Stomach (tissue), 9 donors: Measurements from ENCODE around the gene RABIF. TPM values are rescaled to one million over a fixed set of nuclear protein-coding genes. Genes with fewer than 3 reads are reported as not detected.

Source experiments
- DNase-seq, 2 donors: peaks; one replicate each; pipeline versions ENCODE4 v3.0.0 to v3.0.0-alpha.2; 2013 to 2019
- H3K27ac ChIP-seq, 5 donors: fragments of 200-600 bp in 4 of 5; sonication (generic) in 4 of 5; one replicate each; pipeline ENCODE4 v1.5.1; 2013 to 2019; ENCODE audit warnings: mild to moderate bottlenecking in 1 of 5, moderate library complexity in 1 of 5
- H3K27me3 ChIP-seq, 3 donors: fragments of 200-600 bp; sonication (generic); one replicate each; pipeline ENCODE4 v1.5.1; 2017 to 2019; ENCODE audit warnings: mixed run types in 1 of 3
- H3K36me3 ChIP-seq, 4 donors: fragments of 200-600 bp; sonication (generic); 1 replicate in 3 of 4; 2 replicates in 1 of 4; pipeline ENCODE4 v1.5.1; 2016 to 2019
- H3K4me1 ChIP-seq, 4 donors: fragments of 200-600 bp; sonication (generic); one replicate each; pipeline ENCODE4 v1.5.1; 2016 to 2019
- H3K4me3 ChIP-seq, 4 donors: fragments of 200-600 bp; sonication (generic) in 3 of 4; one replicate each; pipeline ENCODE4 v1.5.1; 2016 to 2019; ENCODE audit warnings: mild to moderate bottlenecking in 1 of 4
- H3K9me3 ChIP-seq, 4 donors: fragments of 200-600 bp; sonication (generic); one replicate each; pipeline ENCODE4 v1.5.1; 2016 to 2019
- EP300 ChIP-seq: sonication (generic); formaldehyde crosslinking; IDR thresholded peaks from one replicate; pipeline ENCODE4 v1.6.1; 2017; ENCODE audit warnings: antibody characterized with exemption
- POLR2A ChIP-seq, 4 donors: fragments of 450-650 bp; IDR thresholded peaks; one replicate each; pipeline ENCODE4 v1.6.1; 2016; ENCODE audit warnings: antibody characterized with exemption in 4 of 4, control low read depth in 2 of 4, mild to moderate bottlenecking in 1 of 4, moderate library complexity in 1 of 4
- POLR2AphosphoS5 ChIP-seq, 3 donors: sonication (generic); formaldehyde crosslinking; IDR thresholded peaks; one replicate each; pipeline ENCODE4 v1.6.1; 2016; ENCODE audit warnings: antibody characterized with exemption in 3 of 3
- WGBS, 5 donors: extraction: QIAGEN DNeasy Blood & Tissue Kit in 3 of 5; methylation state at CpG; one replicate each; pipeline versions ENCODE4 v1.1.5 to v1.1.7; 2013 to 2018; 5-methylcytosine and 5-hydroxymethylcytosine counted together
- intact Hi-C: fragments of 100-400 bp; cut with DNase I; formaldehyde crosslinking; loops from one replicate; pipeline ENCODE4 v1.15.1; 2023; ENCODE audit warnings: low total_unique reads
- polyA plus RNA-seq, 3 donors: library from polyadenylated mRNA; stranded (reverse); fragments of 200-250 nt; gene quantifications; one replicate each; pipeline ENCODE4 v1.2.3, GENCODE V29; 2013
- total RNA-seq, 5 donors: library from RNA; depleted of rRNA; stranded (reverse); fragments of >200 nt; gene quantifications; one replicate each; pipeline versions ENCODE4 v1.1.0 to v1.2.3, GENCODE V29; 2014 to 2016
- TF ChIP-seq, protein P1 (sequence below), 7 experiments: fragments of 450-650 bp in 4 of 7; fragments of 200-600 bp in 3 of 7; sonication (generic) in 3 of 7; IDR thresholded peaks; one replicate each; pipeline ENCODE4 v1.5.1; 2016 to 2019; ENCODE audit warnings: antibody characterized with exemption in 7 of 7, control low read depth in 2 of 7, mild to moderate bottlenecking in 1 of 7
- donor health status: healthy with polysubstance abuse.
- donor health status: Bipolar disorder and iron deficiency.
- donor health status: healthy.

RABIF gene
- total and polyA plus RNA-seq, 8 donors = 0.45 to 9.1 (median 5.0) TPM; not detected in 2

DNA sequence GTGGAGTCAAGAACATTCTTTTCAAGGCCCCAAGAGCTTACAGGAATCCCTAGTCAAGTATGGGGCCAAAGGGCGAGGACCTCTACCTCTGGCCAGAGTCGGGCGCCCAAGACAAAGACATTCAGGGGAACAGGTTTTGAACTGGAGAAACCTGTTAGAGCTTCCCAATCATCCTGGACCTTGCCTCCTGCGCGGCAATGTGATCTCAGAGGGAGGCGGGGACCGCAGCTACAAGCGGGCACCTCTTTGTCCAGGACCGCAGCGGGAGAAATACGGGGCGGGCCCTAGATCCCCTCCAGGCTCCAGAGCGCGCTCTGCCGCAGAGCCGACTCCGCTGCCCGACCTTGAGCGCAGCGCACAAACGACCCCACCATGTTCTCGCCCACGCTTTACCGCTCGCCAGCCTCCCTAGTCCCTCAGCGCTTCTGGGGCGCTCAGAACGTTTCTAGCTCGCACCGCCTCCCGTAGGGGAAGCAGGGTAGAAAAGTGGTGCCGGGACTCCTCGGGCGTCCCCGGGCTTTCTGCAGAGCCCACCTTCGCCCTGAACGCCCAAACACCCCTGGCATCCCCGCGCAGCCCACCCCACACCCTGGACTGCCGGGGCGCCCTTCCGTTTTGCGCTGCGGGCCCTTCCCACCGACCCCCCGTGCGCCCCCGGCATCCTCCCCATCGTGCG, 28.1 kb downstream of the RABIF start:
- TF ChIP-seq POLR2AphosphoS5 (IDR thresholded peaks at IDR 0.05) (peak in 1 of 3 donors; percentile 71), POLR2A (IDR thresholded peaks at IDR 0.05) (no peak)
- peaks cover 4 to 32% (median 22%) of the 10 kb centered on the region in 4 donors for H3K4me1 ChIP-seq

DNA sequence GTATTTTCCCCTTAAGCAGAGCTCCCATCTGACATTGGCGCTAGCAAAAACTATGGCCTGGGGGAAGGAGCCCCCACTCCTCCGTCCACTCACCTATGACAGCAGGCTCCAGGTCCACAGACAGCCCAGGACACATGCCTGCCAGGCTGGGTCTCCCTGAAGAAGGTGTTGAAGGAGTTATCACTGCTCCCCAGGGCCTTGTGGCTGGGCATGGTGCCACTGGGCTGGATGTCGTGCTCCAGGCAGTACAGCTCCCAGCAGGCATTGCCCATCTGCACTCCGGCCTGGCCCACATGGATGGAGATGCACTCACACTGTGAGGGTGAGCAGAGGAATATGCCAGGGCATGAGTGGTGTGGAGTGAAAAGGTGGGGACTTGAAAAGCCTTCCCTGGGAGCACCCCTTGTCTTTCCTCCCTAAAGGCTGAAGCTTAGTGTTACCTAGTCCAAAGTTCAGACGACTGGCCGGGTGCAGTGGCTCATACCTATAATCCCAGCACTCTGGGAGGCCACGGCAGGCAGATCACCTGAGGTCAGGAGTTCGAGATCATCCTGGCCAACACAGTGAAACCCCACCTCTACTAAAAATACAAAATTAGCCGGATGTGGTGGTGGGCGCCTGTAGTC, 30.0 kb downstream of the RABIF start:
- 81 to 92% (median 84%) methylated on average over 10 of the region's 10 CpGs for WGBS, 5 donors
- TF ChIP-seq POLR2A (IDR thresholded peaks at IDR 0.05) = no peak
- TF ChIP-seq, protein P1, sequence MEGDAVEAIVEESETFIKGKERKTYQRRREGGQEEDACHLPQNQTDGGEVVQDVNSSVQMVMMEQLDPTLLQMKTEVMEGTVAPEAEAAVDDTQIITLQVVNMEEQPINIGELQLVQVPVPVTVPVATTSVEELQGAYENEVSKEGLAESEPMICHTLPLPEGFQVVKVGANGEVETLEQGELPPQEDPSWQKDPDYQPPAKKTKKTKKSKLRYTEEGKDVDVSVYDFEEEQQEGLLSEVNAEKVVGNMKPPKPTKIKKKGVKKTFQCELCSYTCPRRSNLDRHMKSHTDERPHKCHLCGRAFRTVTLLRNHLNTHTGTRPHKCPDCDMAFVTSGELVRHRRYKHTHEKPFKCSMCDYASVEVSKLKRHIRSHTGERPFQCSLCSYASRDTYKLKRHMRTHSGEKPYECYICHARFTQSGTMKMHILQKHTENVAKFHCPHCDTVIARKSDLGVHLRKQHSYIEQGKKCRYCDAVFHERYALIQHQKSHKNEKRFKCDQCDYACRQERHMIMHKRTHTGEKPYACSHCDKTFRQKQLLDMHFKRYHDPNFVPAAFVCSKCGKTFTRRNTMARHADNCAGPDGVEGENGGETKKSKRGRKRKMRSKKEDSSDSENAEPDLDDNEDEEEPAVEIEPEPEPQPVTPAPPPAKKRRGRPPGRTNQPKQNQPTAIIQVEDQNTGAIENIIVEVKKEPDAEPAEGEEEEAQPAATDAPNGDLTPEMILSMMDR (IDR thresholded peaks at IDR 0.05) = no peak
- TF ChIP-seq EP300 = no peak
- TF ChIP-seq POLR2AphosphoS5 (IDR thresholded peaks at IDR 0.05) = no peak

More for the DNA sequence above, 28.1 kb downstream of the RABIF start:
- Histone ChIP-seq H3K9me3 (no peaks in the 10 kb centered on the region), H3K27me3 (no peaks in the 10 kb centered on the region), H3K4me3 (peak overlapping the region; percentile 70 to 94 (median 81)), H3K27ac (peak overlapping the region; percentile 44 to 82 (median 67)), H3K36me3 (no peaks in the 10 kb centered on the region)
- intact Hi-C loops = no loop called here
- DNase-seq = peak; percentile 77 to 93
- WGBS, 5 donors = 0 to 4% (median 2%) methylated on average over 16 to 50 of the region's 50 CpGs

DNA sequence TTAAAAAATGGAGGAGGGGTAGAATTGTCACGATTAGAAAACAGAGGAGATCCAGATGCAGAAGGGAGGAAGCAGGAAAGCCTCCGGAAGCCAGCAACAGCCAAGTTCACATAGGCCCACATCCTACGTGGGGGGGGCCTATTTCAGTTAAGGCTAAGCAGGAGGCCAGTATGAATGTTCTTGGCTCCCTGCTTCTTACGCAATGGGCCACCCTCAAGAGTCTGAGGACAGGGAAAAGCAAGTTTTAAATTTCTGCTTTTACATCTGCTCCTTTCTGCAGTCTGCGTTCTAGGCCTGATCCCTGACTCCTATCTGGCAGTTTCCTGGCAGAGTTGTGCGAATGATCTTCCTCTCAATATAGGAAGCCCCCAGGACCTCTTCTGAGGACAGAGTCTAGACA, 30.6 kb downstream of the RABIF start:
- Histone ChIP-seq H3K36me3 (no peaks in the 10 kb centered on the region), H3K4me3 (no peak overlapping the region), H3K4me1 (peaks cover 4 to 32% (median 22%) of the 10 kb centered on the region in 4 donors), H3K9me3 (no peaks in the 10 kb centered on the region), H3K27ac (peak overlapping the region in 4 of 5 donors; percentile 7 to 71 (median 48)), H3K27me3 (no peaks in the 10 kb centered on the region)
- peak; percentile 30 to 84 for DNase-seq
- 62 to 76% (median 73%) methylated on average over 6 of the region's 6 CpGs for WGBS, 5 donors
- intact Hi-C loops = no loop called here
- TF ChIP-seq POLR2A (IDR thresholded peaks at IDR 0.05) = no peak
- TF ChIP-seq POLR2AphosphoS5 (IDR thresholded peaks at IDR 0.05) = peak in 1 of 3 donors; percentile 15
- TF ChIP-seq EP300 = no peak
- TF ChIP-seq, protein P1 (IDR thresholded peaks at IDR 0.05) = no peak

More for the DNA sequence above, 30.0 kb downstream of the RABIF start:
- Histone ChIP-seq H3K27ac (peak overlapping the region in 4 of 5 donors; percentile 7 to 71 (median 48)), H3K4me1 (peaks cover 4 to 32% (median 22%) of the 10 kb centered on the region in 4 donors), H3K9me3 (no peaks in the 10 kb centered on the region), H3K36me3 (no peaks in the 10 kb centered on the region), H3K4me3 (no peak overlapping the region), H3K27me3 (no peaks in the 10 kb centered on the region)
- DNase-seq = no peak
- intact Hi-C loops = no loop called here

DNA sequence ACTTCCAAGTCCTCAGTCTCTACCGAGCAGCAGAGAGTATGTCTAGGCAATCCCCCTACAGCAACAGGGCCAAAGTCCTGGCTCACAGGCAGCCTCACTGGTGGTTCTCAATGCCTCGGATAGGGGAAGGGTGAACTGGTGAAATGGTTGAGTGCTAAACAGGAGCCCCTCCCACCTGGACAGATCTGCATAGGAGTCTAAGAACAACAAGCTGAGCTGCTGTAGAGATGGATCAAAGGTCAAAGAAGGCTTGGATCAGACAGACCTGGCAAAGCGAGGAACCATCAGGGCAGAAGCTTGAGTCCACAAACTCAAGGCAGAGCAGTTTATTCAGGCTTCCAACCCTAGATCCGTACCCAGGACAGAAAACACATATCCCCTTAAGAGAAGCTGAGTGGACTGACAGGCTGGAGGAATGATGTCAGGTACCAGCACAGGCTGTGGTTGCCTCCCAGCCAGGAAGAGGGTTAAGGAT, 31.8 kb downstream of the RABIF start:
- 64 to 81% (median 65%) methylated on average over 4 of the region's 4 CpGs for WGBS, 5 donors
- Histone ChIP-seq H3K4me1 (peaks cover 4 to 32% (median 22%) of the 10 kb centered on the region in 4 donors), H3K9me3 (no peaks in the 10 kb centered on the region), H3K27ac (no peak overlapping the region), H3K4me3 (no peak overlapping the region), H3K36me3 (no peaks in the 10 kb centered on the region), H3K27me3 (no peaks in the 10 kb centered on the region)
- DNase-seq = peak in 1 of 2 donors; percentile 28
- intact Hi-C loops = no loop called here
- TF ChIP-seq POLR2A (IDR thresholded peaks at IDR 0.05) = no peak
- no peak for TF ChIP-seq EP300
- TF ChIP-seq, protein P1 (IDR thresholded peaks at IDR 0.05) = no peak
- TF ChIP-seq POLR2AphosphoS5 (IDR thresholded peaks at IDR 0.05) = no peak
